HPDE6-E6E7 (cell line): ENCODE results near the gene TSHZ2.

Source experiments
- DNase-seq: peaks from one replicate; pipeline ENCODE4 v3.0.0; 2011; ENCODE audit warnings: missing footprints; ENCODE audit errors: extremely low spot score

Gene TSHZ2

DNA sequence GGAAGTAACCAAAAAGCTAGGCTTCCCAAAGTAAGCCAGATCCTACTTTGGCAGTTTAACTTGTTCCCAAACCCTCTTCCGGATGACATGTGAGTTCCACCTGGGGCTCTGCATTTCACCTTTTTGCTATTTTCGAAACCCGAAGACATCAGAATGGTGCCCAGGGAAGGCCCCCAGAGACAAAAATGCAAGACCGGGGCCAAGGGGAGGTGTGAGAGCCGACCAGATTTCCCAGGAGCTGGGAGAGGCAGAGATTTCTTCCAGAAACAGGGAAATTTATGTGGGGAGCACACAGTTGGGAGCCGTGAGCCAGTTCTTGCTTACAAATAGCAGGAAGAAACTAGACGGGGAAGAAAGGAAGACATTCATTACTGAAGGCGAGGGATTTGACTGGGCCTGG lies 411.8 kb downstream of the TSHZ2 start:
- DNase-seq = no peak

DNA sequence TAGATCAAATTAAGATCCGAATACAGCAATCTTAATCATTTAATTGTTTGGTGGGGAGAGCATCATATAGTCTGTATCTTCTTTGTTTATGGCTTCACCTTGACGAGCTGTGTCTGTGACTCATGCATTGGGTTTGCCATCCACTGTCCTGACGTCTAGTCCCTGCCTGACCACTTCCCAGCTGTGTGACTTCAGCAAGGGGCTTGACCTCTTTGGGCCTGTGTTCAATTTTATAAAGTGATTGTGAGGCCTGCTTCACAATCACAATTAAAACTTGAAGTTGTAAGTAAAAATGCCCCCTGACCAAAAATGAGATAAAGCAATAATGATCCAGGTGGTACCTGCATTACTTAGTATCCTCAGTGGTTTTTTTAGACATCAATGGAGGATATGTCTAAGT lies 412.2 kb downstream of the TSHZ2 start:
- no peak for DNase-seq

DNA sequence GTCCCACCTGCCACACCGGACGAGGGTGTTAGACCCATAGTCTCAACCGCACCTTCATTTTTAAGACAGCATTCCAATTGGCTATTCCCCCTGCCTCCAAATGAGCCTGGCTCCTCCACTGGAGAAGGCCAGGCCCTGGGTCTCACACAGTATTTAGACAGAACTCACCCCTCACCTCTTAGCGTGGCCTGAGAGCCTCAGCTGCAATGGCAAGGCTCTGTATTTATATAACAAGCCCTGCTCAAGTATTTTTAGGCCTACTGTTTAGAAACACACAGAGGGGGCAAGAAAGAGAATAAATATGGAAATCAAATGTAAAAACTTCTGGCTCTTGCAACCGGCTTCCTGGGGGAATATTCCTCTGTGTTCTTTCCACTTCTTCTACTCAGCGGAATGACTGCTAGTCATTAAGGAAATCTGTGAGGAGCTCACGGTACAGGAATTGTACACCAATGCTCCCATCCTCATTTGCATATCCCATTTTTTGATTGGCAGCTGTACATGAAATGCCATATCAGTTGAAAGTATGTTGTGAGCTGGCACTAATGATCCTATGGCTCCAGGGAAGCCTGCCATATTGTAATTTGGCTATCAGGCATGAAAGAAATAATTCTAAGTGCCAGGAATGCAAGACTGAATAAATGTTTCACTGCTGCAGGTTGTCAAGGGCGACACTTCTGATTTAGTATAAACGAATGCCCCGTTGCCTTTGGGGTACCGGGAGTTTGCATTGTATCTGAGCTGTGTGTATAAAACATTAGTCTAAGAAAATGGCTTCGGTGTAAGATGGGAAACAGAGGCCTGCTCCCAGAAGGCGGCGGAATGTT lies 414.0 kb downstream of the TSHZ2 start:
- no peak for DNase-seq

DNA sequence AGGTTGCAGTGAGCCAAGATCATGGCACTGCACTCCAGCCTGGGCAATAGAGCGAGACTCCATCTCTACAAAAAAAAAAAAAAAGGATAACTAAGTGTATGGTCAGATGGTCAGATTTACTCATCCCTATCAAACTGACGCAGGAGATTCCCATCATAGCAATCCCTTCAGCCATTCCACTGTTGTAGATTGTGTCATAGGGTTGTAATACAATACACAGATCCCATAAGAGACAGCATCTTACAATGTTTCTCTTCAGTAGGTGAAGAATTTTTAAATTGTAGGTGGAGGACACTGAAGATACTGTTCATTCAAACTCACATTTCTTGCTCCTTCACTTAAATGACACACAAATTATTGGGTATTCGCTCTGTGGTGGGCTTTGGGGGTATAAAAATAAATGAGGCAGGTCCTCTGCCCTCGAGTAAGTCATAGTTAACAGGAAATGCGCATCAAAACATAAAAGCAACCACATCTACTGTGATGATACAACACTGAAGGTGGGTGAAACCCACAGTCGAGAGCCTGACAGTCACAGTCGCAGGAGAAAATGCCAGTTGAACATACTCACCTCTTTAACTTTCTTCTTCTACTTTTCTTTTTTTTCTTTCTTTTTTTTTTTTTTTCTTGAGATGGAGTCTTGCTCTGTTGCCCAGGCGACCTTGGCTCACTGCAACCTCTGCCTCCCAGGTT lies 416.0 kb downstream of the TSHZ2 start:
- no peak for DNase-seq

DNA sequence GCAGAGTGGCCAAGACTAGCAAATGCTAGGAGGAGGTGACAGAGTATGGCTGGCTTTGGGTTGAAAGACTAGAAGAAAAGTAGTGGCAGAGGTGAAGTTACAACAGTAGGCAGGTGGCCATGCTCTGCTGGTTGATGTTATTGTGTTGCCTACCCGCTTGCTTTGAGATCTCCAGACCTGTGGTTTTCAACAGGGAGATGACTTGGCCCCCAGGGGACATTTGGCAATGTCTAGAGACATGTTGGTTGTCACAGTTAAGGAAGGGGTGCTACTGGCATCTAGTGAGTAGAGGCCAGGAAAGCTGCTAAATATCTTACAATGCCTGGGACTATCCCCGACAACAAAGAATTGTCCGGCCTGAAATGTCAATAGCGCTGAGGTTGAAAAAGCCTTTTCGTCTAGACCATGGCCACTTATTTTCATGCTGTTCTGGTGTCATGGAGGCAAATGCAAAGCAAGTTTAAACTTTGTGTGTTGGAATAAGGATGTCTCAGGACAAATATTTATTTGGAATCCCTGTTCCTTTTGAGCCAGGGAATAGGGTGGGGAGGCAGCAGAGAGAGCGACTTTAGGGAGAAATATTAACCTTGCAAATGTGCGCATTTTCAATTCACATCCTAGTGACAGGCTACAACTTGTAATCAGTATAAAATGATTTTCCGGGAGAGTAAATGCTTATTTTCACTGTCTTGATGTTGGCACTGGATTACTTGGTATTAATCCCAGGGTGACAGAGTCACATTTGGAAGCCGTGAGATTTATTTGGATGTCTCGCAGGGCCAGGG lies 417.6 kb downstream of the TSHZ2 start:
- DNase-seq = no peak

DNA sequence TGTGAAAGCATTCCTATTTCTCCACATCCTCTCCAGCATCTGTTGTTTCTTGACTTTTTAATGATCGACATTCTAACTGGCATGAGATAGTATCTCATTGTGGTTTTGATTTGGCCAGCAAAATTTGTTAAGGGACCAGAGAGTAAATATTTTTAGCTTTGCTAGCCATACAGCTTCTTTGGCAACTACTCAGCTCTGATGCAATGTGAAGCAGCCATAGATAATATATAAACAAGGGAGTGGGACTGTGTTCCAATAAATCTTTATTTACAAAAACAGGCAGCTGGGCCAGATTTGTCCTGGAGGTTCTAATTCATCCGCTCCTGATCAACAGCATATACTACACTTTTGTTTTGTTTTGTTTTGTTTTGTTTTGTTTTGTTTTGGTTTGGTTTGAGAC lies 418.6 kb downstream of the TSHZ2 start:
- no peak for DNase-seq

DNA sequence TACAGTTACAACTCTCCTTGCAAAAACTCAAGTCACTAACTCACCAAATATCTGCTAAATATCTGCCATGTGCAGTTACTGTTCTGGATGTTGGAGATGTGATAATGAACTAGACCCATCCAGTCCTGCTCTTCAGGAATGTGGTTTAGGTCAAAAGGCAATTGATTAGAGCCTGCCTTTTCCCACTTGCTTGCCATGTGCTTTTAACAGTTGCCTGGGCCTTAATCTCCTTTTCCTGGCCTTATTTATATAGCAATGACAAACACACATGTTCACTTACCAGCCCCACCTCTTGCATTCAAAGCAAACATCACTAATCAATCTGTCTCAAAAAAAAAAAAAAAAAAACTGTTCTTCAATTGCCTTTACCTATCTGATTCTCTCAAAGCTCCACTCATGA lies 422.3 kb downstream of the TSHZ2 start:
- no peak for DNase-seq

DNA sequence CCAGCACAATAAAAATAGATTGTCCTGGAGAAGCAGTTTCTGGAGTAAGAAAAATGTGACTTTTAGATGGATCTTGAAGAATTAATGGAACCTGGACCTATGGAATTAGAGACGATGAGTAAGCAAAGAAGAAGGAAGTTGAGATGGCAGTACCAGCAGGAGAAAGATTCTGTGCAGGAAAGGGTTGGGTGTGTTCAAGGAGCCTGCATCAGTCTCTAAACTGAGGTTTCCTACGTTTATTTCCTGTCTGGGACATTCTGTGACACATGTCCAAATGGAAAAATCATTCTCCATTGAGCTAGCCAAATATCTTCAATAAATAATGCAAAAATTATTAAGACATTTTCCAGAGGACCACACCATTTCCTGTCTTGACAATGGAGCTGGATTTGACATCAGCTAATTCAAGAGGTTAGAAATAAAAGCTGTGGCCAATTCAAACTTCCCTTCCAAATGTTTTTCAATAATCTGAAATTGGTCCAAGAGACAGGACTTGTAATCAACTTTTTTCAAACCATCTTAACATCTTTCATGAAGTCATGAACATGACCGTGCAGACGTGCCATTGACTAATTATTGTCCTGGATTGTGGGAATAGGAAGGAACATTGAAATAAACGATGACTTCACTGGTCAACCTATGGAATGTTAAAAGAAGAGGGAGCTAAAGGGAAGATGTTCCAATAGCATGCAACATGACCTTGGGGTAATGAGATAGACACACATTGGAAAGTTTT lies 423.2 kb downstream of the TSHZ2 start:
- DNase-seq = no peak

DNA sequence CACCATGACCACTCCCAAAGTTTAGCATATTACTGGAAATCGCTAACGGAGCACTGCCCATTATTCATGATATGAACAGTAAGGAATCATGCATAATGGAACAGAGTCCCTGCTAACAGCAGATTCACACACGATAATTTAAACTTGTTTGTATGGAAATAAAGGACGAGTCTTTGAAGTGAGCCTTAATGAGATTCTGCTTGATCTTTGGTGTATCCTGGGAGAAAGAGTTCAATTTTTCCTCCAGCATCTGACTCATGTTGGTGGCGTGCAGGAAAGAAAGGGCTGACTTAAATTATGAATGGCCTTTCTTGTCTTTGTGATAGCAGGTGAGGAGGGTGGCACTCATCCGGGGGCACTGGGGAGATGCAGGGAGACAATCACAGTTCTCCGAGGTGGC lies 426.9 kb downstream of the TSHZ2 start:
- DNase-seq = no peak

DNA sequence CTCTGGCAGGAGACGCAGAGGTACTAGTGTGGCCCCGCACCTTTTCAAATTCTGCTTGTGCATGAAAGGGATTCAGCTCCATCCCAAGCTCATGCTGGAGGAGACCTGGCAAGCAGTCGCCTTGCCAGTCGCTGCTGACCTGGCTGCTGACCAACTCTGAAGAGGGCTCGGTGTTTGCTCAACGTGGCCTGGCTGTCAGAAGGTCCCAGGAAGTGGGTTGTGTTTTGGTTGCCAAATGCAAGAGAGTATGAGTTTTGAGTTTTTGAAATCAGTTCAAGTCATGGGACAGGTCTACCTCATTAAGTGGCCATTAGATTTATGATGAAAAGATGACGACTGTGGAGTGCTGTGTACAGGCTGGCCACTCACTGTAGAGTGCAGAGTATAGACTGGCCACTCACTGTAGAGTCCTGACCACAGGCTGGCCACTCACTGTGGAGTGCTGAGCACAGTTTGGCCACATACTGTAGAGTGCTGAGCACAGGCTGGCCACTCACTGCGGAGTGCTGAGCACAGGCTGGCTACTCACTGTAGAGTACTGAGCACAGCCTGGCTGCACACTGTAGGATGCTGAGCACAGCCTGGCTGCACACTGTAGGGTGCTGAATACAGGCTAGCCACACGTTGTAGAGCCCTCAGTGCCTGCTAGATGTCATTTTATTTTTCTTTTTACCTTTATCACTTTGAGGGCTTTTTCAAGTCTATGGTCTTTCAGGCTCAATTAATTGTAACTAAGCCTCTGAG lies 427.6 kb downstream of the TSHZ2 start:
- DNase-seq = no peak

DNA sequence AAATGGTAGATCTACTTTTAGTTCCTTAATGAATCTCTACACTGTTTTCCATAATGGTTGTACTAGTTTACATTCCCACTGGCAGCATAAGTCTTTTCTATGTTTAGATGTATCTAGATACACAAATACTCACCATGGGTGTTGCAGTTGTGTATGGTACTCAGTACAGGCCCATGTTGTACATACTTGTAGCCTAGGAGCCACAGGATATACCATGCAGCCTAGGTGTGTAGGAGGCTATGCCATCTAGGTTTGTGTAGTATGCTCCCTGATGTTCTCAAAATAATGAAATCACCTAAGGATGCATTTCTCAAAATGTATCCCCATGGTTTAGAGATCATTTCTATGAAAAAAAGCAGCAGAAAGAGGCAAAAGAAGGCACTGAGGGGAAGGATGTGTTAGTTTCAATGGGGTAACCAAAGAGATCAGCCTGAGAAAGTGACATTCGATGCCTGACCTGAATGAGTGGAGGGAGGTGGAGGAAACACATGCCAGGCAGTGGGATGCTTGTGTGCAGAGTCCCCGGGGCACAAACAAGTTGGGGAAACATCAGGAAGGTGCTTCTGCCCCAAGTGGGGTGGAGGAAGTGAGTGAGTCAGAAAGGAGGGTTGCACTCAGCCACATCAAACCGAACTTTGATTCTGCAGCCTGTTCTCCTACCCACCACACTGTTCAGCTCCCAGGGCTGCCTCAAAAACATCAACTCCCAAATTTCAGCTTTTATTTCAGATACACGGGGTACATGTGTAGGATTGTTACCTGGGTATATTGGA lies 430.3 kb downstream of the TSHZ2 start:
- DNase-seq = no peak

DNA sequence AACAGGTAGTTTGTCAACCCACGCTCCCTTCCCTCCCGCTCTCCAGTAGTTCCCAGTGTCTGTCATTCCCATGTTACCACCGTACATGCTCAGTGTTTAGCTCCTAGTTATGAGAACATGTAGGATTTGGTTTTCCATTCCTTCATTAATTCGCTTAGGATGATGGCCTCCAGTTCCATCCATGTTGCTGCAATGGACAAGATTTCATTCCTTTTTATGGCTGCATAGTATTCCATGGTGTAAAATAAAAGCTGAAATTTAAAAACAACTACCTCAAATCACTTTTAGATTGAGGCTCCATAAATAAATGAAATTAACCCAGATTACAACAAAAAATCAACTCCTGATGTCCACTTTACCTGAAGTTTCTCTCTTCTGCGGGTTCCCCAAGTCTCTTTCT lies 430.9 kb downstream of the TSHZ2 start:
- no peak for DNase-seq

DNA sequence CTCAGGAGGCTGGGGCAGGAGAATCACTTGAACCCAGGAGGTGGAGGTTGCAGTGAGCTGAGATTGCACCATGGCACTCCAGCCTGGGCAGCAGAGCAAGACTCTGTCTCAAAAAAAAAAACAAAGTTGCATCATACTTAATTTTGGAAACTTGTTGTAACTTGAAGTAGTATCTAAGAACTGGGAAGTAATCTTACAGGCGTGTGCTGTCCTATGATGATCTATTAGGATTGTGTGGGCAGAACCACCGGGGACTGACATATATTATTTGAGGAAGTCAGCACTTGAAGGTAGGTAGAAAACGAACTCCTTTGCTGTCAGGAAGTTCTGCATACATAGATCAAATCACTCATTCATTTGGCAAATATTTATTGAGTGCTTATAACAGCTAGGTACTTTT lies 433.0 kb downstream of the TSHZ2 start:
- DNase-seq = no peak

DNA sequence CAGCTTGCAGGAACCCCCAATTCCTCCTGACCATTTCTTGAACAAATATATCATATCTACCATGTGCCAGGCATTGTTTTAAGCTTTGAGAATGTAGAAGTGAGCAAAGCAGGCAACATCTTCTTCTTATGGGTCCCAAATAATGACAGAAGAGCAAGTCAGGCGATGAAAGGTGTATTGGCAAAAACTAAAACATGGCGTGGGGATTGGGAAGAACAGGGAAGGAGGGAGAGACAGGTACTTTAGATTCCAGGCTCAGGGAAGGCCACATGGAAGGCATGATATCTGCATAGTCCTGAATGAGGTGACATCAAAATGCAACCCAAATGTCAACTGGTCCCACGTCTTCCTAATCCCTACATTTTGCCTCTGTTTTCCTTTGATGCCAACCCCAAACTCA lies 434.4 kb downstream of the TSHZ2 start:
- DNase-seq = no peak

DNA sequence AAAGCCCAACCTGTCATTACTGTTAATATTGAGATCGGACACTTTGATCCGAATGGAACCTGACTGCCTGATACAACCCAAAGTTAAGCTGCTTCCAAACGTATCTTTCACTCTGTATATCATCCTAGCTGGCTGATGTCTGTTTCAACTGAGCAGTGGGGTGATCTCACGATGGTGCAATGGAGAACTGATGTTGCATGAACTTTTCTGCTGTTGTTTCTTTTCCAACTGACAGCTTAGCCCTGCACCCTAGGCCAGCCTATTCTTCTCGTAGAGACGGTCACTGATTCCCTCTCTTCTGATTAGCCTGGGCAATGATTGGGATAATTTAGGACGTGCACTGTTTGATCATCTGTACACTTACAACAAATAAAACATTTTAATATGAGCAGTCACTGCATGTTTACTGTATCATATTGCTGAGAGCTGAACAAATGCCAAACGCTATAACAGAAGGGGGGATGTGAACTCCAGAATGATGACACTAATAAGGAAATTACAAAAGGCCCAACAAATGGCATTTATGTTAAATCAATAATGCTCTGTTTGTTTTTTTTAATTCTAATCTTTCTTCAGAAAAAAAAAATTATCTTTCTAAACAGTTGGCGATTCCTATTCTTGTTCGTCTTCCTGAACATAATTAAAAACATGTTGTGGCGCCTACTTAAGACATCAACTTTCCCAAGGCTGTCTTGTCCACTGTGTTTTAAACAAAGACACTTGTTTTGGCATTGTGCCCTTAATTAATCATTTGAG lies 436.7 kb downstream of the TSHZ2 start:
- no peak for DNase-seq

DNA sequence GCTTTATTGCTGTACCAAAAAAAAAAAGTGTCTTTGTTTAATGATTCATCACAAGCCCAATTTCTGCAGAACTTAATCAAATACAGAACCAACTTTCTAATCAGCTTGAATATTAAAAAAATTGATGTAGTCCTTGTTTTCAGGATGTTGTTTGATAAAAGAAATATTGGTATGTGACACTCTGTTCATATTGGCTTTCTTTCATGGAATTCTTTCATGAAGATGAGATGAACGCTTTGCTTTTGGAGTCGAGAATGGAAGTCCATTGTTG lies 437.2 kb downstream of the TSHZ2 start:
- no peak for DNase-seq

DNA sequence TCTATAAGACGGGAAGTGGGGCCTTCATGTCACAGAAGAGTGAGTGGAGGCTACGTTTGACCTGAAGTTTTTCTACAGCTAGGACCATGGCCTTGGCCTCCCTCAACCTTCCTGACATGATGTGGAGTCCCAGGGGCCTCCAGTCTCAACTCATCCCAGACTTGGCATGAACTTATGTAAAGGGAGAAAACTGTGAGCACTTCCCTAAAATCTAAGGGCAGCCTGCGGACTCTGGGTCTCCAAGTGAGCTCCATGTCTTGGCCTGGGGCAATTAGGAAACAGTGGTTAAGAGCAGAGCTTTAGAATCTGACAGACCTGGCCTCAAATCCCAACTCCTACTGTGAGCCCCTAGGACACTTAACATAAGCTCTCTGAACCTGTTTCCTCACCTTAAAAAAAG lies 439.0 kb downstream of the TSHZ2 start:
- DNase-seq = no peak

DNA sequence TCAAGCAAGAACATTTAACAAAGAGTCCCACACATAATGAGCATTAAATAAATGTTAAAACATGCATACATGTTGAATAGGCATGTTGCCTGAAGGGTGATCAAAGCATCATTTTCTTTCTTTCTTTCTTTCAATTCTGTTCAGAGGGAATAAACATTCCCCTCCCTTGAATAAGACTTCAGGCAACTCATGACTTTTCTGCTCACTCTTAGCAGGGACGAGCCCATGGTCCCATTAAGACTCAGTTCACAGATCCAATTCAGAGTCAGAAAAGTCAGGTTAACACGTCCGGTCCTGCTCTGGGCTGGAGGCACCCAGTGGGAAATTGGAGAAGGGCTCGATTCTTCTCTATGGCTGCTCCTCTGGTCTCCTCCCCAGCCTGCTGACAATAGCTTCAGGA lies 439.7 kb downstream of the TSHZ2 start:
- DNase-seq = no peak

DNA sequence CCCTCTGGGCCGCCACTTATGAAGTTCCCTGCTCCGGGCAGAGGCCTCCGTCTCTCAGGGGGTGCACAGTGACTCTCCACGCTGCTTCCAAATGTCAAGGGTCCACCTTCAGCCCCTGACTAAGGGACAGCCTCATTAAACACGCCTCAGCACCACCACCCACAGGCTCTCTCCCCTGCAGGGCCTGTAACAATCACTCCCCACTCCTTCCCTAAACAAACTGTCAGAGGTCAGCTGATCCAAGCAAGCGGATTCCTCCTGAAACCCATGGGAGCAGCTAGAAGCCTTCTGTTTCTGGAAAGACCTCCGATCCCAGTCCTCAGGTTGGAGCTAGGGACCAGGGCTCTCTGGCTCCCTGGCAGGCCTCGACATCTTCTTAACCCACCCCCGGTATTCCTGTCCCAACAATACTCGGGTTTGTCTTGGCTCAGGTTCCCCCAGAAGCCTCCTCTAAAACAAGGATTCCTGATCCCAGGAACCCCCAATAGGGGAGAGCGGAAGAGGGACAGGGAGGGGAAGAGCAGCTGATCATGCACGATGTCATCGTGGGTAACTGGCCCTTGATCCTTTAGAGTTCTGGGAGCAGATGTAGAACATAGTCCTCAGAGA lies 440.5 kb downstream of the TSHZ2 start:
- DNase-seq = no peak

DNA sequence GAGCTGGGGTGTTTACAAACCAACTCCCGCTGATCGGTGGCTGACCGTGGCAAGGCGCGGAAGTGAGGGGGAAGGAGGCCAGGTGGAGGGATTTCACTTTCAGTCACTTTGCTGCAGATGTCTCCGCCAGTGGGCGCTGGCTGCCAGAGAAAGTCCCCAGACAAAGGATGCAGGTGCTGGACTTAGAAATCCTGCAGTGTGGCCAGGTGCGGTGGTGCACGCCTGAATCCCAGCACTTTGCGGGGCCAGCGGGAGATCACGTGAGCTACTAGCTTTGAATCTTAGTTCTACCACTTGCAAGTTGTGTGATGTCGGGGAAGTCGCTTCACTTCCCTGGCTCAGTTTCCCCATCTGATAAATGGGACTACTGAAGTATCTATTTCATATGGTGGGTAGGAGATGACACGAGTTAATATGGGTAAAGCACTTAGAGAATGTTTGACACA lies 441.1 kb downstream of the TSHZ2 start:
- DNase-seq = peak; percentile 38
